Measurements from ENCODE around the gene P4HA1.

- TF ChIP-seq CTCF (conservative IDR thresholded peaks at IDR 0.05; ENCODE audit: low read length) (no peak), EZH2phosphoT487 (IDR thresholded peaks at IDR 0.05; ENCODE audit: borderline replicate concordance, low read depth, low read length) (no peak)
Measured at GRCh38 chr10:73043766-73044377, 52.8 kb downstream of the P4HA1 start.

All from OCI-LY7 (cell line).